ENCODE measurements around the gene SLC35F1.

DNA sequence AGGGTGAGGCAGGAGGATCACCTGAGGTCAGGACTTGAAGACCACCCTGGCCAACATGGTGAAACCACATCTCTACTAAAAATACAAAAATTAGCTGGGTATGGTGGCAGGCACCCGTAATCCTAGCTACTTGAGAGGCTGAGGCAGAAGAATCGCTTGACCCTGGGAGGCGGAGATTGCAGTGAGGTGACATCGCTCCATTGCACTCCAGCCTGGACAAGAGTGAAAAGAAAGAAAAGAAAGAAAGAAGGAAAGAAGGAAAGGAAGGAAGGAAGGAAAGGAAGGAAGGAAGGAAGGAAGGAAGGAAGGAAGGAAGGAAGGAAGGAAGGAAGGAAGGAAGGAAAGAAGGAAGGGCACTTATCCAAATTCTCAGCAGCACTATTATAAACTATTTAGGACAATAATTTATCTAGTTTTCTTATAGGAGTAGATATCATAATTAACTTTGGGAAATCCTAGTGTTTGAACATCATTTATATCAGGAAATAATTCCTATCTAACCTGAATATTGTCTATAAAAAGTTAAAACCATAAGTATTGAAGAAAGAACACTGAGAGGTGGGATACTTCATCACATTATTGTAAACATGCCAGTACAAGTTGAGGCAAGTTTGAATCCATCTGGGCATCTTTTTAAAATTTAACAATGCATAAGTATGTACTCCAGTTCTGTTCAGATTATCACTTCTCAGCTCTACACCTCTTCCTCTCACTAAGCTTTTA lies 305.5 kb downstream of the SLC35F1 start:
- TF ChIP-seq, protein P1, sequence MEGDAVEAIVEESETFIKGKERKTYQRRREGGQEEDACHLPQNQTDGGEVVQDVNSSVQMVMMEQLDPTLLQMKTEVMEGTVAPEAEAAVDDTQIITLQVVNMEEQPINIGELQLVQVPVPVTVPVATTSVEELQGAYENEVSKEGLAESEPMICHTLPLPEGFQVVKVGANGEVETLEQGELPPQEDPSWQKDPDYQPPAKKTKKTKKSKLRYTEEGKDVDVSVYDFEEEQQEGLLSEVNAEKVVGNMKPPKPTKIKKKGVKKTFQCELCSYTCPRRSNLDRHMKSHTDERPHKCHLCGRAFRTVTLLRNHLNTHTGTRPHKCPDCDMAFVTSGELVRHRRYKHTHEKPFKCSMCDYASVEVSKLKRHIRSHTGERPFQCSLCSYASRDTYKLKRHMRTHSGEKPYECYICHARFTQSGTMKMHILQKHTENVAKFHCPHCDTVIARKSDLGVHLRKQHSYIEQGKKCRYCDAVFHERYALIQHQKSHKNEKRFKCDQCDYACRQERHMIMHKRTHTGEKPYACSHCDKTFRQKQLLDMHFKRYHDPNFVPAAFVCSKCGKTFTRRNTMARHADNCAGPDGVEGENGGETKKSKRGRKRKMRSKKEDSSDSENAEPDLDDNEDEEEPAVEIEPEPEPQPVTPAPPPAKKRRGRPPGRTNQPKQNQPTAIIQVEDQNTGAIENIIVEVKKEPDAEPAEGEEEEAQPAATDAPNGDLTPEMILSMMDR (IDR thresholded peaks at IDR 0.05) = no peak
- TF ChIP-seq POLR2AphosphoS5 (IDR thresholded peaks at IDR 0.05) (no peak), POLR2A (IDR thresholded peaks at IDR 0.05) (no peak)

All from upper lobe of left lung (tissue), 4 donors.